ENCODE measurements around the gene PFN3.
"Not testable (repeated sequence)": the region's sequence is repeated elsewhere in the genome, so short reads cannot be mapped to it uniquely, and the experiment has no call there.

Gene PFN3

GRCh38 chr5:177423671-177424070, 23.2 kb upstream of the PFN3 start:
- no peak for DNase-seq

GRCh38 chr5:177421062-177421798, 20.8 kb upstream of the PFN3 start:
- DNase-seq = no peak

DNA sequence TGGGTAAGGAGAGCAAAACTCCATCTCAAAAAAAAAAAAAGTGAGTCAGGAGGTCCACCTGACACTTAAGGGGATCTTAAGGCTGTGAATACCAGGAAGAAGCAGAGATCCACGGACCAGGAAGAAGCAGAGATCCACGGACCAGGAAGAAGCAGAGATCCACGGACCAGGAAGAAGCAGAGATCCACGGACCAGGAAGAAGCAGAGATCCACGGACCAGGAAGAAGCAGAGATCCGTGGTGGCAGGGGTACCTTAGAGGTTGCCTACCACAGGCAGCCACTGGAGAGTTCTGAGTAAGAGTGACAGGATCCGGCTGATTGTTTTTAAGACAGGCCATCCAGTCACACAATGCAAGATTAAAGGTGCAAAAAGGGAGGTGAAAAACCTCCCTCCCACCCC, 20.0 kb upstream of the PFN3 start:
- not testable (repeated sequence) for DNase-seq

DNA sequence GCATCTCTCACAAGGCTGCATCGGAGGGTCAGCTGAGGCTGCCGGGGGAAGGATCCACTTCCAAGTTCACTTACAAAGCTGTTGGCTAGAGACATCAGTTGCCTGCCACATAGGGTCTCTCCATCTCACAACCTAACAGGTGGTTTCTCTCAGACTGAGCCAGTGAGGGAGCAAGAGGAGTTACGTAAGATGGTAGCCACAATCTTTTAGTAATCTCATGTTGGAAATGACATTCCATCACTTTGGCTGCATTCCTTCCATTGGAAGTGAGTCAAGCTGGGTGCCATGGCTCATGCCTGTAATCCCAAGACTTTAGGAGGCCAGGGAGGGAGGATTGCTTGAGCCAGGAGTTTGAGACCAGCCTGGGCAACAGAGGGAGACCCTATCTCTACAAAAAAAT, 18.6 kb upstream of the PFN3 start:
- no peak for DNase-seq

- DNase-seq = not testable (repeated sequence)
These were observed 16.6 kb upstream of the PFN3 start for GRCh38 chr5:177417081-177417480.

GRCh38 chr5:177414481-177414880, 14.0 kb upstream of the PFN3 start:
- no peak for DNase-seq

- no peak for DNase-seq
These were observed 12.3 kb upstream of the PFN3 start for GRCh38 chr5:177412603-177413233.

- no peak for DNase-seq
These were observed 10.1 kb upstream of the PFN3 start for GRCh38 chr5:177410575-177410974.

GRCh38 chr5:177409043-177409801, 8.8 kb upstream of the PFN3 start, which contains the start of gene F12:
Gene F12 (minus strand): TSS chr5:177409564. CDS start chr5:177409527, 37 bp downstream.
- no peak for DNase-seq

- DNase-seq = no peak
These were observed 5.3 kb upstream of the PFN3 start for GRCh38 chr5:177405805-177406204.

- DNase-seq = no peak
These were observed 4.9 kb upstream of the PFN3 start for GRCh38 chr5:177405312-177405711.

DNA sequence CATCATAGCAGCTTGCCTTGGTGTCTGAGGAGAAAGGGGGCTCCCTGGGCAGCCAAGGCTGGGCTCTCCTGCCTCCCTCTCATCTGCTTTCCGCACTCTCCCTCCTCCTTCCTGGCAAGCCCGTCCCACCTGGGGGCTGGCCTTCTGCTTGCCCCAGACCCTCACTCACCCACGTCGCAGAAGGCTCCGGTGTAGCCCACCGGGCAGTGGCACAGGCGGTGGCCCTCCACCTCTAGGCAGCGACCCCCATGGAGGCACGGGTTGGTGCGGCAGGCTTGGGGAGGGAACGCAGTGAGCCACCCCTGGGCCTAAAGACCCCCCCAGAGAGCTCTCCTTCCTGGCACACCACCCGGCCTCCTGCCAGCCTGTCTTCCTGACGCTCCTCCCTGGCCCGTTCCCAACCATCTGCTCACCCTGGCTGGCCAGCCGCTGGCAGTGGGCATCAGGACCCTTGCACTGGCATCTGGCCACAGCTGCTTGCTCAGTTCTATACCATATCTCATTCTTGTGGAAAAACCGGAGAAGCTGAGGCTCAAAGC, 4.2 kb upstream of the PFN3 start:
- DNase-seq = no peak

GRCh38 chr5:177403792-177404640, 3.6 kb upstream of the PFN3 start:
- peak; percentile 70 for DNase-seq

DNA sequence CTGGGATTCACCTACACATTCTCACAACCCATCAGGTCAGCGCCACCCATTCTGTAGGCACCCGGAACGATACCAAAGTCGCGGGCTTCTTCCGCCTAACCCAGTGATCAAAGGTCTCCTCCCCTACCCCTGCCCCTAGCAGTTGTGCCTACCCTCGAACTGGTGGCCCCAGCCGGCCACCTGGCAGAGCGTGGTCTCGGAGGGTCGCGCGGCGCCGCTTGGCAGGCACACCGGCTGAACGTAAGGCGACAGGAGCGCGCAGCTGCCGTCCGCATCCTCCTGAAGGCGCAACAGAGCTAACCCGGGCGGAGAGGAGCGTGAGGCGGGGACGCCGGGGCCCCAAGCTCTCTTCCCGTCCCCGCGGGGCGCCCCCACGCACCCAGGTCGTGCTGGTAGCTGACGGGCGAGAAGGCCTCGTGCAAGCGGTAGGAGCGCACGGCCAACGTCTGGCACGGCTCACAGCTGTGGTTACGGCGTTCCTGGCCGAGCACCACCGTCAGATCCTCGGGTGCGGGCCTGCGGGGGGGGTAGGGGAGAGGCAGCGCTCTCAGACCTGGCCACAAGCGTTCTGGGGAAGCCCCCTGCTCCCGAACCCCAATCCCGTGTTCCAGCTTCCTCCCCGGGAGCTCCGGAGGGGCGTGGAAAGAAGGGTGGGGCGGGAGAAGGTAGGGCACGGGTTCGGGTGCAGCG, 2.8 kb upstream of the PFN3 start:
- DNase-seq = peak; percentile 71

DNA sequence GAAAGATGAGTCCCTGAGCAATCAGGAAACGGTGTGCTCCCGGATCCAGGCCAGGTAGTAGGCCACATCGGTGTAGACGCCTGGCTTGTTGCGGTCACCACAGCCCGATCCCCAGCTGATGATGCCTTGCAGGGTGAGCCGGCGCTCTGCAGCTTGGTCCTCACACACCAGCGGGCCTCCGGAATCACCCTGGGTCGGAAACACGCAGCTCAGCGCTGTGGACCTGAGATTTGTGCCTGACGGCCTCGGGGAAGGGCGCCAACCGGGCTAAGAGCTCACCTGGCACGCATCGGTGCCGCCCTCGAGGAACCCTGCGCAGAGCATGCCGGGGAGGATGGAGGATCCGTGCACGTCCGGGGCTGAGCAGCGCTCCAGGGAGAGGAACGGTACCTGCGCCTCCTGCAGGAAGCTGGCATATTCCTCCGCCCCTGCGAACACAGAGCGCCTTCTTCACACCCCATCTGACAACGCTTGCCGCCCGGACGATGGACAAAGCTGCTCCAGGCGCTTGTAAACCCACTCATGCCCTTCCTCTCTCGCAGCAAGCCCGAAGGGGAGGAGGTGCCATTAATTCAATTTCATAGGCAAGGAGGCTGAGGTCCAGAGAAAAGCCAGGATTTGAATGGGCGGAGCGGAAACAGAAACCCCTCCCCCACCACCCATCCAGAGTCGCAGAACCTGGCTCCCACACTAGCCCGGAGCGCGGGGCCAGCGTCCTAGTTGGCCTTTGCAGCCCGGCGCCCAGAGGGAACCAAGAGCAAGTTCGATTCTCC, 2.0 kb upstream of the PFN3 start:
- no peak for DNase-seq

- no peak for DNase-seq
These were observed 2.5 kb downstream of the PFN3 start for GRCh38 chr5:177397875-177398390.

DNA sequence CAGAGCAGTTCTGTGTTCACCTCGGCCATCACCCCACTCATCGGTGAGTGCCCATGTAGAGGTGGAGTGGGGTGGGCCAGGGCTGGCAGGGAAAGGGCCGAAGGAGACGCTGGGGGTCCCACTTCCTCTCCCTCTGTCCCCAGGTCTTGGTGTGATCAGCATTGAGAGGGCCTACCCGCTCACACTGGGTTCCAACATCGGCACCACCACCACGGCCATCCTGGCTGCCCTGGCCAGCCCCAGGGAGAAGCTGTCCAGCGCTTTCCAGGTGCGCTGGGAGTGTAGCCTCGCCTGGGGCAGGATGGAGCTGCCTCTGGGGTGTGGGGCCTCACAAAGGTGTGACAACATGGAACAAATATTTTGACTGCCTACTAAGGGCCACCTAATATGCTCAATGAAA, 3.7 kb downstream of the PFN3 start:
- no peak for DNase-seq

DNA sequence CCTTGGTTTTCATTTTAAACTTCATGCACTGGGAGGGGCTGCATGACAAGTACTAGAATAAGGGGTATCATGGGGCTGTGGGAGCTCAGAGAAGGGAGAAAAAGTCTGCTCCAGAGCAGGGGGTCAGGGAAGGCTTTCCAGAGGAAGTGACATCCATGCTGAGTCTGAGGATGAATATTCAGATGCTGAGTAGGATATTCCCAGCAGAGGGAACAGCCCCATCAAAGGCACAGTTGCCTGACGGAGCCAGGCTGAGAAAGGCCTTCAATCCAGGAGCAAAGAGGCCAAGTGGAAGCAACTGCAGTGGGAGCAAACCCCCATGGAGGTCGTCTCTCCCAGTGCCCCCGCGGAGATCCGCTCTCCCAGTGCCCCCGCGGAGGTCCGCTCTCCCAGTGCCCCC, 4.4 kb downstream of the PFN3 start:
- DNase-seq = no peak

DNA sequence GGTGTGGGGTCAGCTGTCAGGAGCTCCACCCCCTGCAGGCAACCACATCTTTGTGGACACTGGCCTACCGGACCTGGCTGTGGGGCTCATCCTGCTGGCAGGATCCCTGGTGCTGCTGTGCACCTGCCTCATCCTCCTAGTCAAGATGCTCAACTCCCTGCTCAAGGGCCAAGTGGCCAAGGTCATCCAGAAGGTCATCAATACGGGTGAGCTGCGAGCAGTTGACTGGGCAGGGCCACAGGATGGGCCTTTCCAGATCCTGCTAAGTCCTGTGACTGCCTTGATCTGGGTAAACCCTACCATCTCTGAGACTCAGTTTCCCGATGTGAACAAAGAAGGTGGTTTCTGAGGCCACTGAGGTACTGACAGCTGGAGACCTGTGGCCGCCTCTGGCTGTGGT, 6.5 kb downstream of the PFN3 start:
- DNase-seq = no peak

- DNase-seq = no peak
These were observed 7.2 kb downstream of the PFN3 start for GRCh38 chr5:177393206-177393765.

DNA sequence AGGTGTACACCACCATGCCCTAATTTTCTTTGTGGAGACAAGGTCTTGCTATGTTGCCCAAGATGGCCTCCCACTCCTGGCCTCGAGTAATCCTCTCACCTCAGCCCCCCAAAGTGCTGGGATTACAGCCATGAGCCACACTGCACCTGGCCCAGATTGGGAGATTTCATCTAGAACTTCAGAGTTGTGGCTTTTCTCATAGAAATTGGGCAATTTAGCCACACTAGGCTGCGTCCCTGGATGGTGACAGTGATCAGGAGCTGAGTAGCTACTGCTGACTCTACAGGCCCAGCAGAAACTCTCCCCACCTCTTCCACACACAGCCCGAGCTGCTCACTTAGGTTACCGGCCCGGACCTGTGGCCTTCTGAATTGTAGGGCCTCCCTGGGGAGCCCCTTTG, 7.7 kb downstream of the PFN3 start:
- no peak for DNase-seq
